Neural cell (in vitro differentiated cells): ENCODE results near the gene TMEM132A. TPM values are rescaled to one million over a fixed set of nuclear protein-coding genes. Genes with fewer than 3 reads are reported as not detected.

Source experiments
- H2AFZ ChIP-seq: fragments of 200-600, 300-800 bp; sonication (generic), shearing (Covaris generic); 2 replicates; pipeline ENCODE4 v1.6.0; 2014; ENCODE audit warnings: low read depth, mild to moderate bottlenecking, antibody characterized with exemption, low read length, moderate library complexity
- H3F3A ChIP-seq: fragments of 200-600 bp; shearing (Covaris generic); 2 replicates; pipeline ENCODE4 v1.6.1; 2016; ENCODE audit warnings: mild to moderate bottlenecking, moderate library complexity, mixed read lengths, antibody characterized with exemption, low read length; ENCODE audit not compliant: insufficient read depth, poor library complexity, severe bottlenecking
- H3K27ac ChIP-seq: fragments of 200-600, 300-800 bp; sonication (generic), shearing (Covaris generic); 2 replicates; pipeline ENCODE4 v1.5.1; 2014; ENCODE audit warnings: mild to moderate bottlenecking, low read length, moderate library complexity
- H3K27me3 ChIP-seq: fragments of 300-800, 200-600 bp; sonication (generic), shearing (Covaris generic); 2 replicates; pipeline ENCODE4 v1.6.0; 2014; ENCODE audit warnings: mild to moderate bottlenecking, low read depth, low read length, moderate library complexity; ENCODE audit not compliant: insufficient read depth
- H3K36me3 ChIP-seq: fragments of 300-800, 200-600 bp; sonication (generic), shearing (Covaris generic); 2 replicates; pipeline ENCODE4 v1.5.1; 2014; ENCODE audit warnings: mild to moderate bottlenecking, antibody characterized with exemption, low read length, moderate library complexity; ENCODE audit not compliant: insufficient read depth
- H3K4me2 ChIP-seq: fragments of 300-800, 200-600 bp; sonication (generic), shearing (Covaris generic); 2 replicates; pipeline ENCODE4 v1.6.0; 2014; ENCODE audit warnings: mild to moderate bottlenecking, low read length
- H3K4me3 ChIP-seq: fragments of 300-800, 200-600 bp; sonication (generic), shearing (Covaris generic); 2 replicates; pipeline ENCODE4 v1.5.1; 2014; ENCODE audit warnings: mild to moderate bottlenecking, low read length, moderate library complexity
- H3K79me2 ChIP-seq: fragments of 200-600 bp; shearing (Covaris generic); replicated peaks from 2 replicates; pipeline ENCODE4 v1.6.0; 2014; ENCODE audit warnings: mild to moderate bottlenecking, low read length, moderate library complexity; ENCODE audit not compliant: insufficient read depth
- H3K9ac ChIP-seq: fragments of 300-800, 200-600 bp; sonication (generic), shearing (Covaris generic); 2 replicates; pipeline ENCODE4 v1.6.1; 2016; ENCODE audit warnings: mild to moderate bottlenecking, low read length, mixed read lengths
- H3K9me2 ChIP-seq: fragments of 200-600 bp; shearing (Covaris generic); 2 replicates; pipeline ENCODE4 v1.6.1; 2016; ENCODE audit warnings: mild to moderate bottlenecking, low read length, mixed read lengths; ENCODE audit not compliant: insufficient read depth
- H3K9me3 ChIP-seq: fragments of 200-600, 300-800 bp; sonication (generic), shearing (Covaris generic); 2 replicates; pipeline ENCODE4 v1.6.1; 2016; ENCODE audit warnings: mild to moderate bottlenecking, mixed run types, low read length, moderate library complexity, mixed read lengths
- H4K20me1 ChIP-seq: fragments of 200-600 bp; shearing (Covaris generic); 2 replicates; pipeline ENCODE4 v1.6.1; 2016; ENCODE audit warnings: mild to moderate bottlenecking, mixed run types; ENCODE audit not compliant: insufficient read depth
- EP300 ChIP-seq: fragments of 450-650 bp; conservative IDR thresholded peaks from 2 replicates; pipeline ENCODE4 v1.6.1; 2014; ENCODE audit warnings: antibody characterized with exemption, mild to moderate bottlenecking, moderate library complexity; ENCODE audit not compliant: poor library complexity, severe bottlenecking
- EZH2 ChIP-seq: fragments of 200-600, 300-800 bp; shearing (Covaris generic), sonication (generic); IDR thresholded peaks from 2 replicates; pipeline ENCODE4 v1.6.1; 2014; ENCODE audit warnings: antibody characterized with exemption, low read length, borderline replicate concordance, mild to moderate bottlenecking; ENCODE audit not compliant: insufficient read depth, poor library complexity, severe bottlenecking
- MXI1 ChIP-seq: fragments of 450-650 bp; conservative IDR thresholded peaks from 2 replicates; pipeline ENCODE4 v1.6.1; 2014; ENCODE audit warnings: antibody characterized with exemption, mild to moderate bottlenecking; ENCODE audit not compliant: poor library complexity, severe bottlenecking
- POLR2AphosphoS5 ChIP-seq: IDR thresholded peaks from 2 replicates; pipeline ENCODE4 v1.6.1; 2012
- RAD21 ChIP-seq: fragments of 450-650 bp; conservative IDR thresholded peaks from 2 replicates; pipeline ENCODE4 v1.6.1; 2014; ENCODE audit warnings: antibody characterized with exemption, mild to moderate bottlenecking, moderate library complexity
- SMC3 ChIP-seq: fragments of 450-650 bp; conservative IDR thresholded peaks from 2 replicates; pipeline ENCODE4 v1.6.1; 2014; ENCODE audit warnings: antibody characterized with exemption, mild to moderate bottlenecking, moderate library complexity; ENCODE audit not compliant: poor library complexity
- TAF1 ChIP-seq: IDR thresholded peaks from 2 replicates; pipeline ENCODE4 v1.6.1; 2012; ENCODE audit warnings: low read depth
- polyA plus RNA-seq: library from polyadenylated mRNA; depleted of rRNA; stranded (reverse); fragments of >200 nt; gene quantifications from 2 replicates; pipeline ENCODE4 v1.2.3, GENCODE V29; 2014
- TF ChIP-seq, protein P1 (sequence below): IDR thresholded peaks from 2 replicates; pipeline ENCODE4 v1.6.1; 2012; ENCODE audit warnings: borderline replicate concordance
- TF ChIP-seq, protein P2 (sequence below): fragments of 450-650 bp; IDR thresholded peaks from 2 replicates; pipeline ENCODE4 v1.5.1; 2014; ENCODE audit warnings: antibody characterized with exemption, mild to moderate bottlenecking, moderate library complexity; ENCODE audit not compliant: poor library complexity, severe bottlenecking

Gene TMEM132A
- polyA plus RNA-seq, 1 donor from 2014 or later = 215 TPM

DNA sequence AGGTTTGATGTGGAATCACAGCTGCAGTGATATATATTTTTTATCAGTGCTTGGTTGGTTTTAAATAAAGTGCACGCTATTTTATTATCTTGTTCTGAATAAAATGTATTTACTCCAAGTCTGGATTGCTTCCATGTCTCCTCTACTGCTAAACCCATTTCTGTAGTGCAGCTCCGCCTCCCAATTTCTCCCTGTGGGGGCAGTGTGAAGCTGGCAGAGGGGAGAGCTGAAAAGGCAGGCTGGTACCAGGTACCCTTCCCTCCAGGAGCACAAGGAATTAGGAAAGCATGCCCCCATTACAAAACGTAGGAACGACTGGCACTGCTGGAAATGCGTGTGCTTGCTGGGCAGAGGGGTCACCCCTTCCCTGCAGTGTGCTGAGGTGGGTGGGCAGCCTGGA, 934 bp upstream of the TMEM132A start:
- Histone ChIP-seq H3K36me3 (no peaks in the 10 kb centered on the region), H4K20me1 (peaks cover 6% of the 10 kb centered on the region), H3K27me3 (no peaks in the 10 kb centered on the region), H3K27ac (no peak overlapping the region), H3K9me3 (no peaks in the 10 kb centered on the region), H3K4me2 (no peak overlapping the region), H2AFZ (no peak overlapping the region), H3K79me2 (peaks cover 41% of the 10 kb centered on the region), H3K9me2 (no peaks in the 10 kb centered on the region), H3K9ac (peak overlapping the region; percentile 96), H3F3A (no peaks in the 10 kb centered on the region), H3K4me3 (peak overlapping the region; percentile 82)
- TF ChIP-seq EP300 (no peak), POLR2AphosphoS5 (no peak), EZH2 (no peak), TAF1 (no peak), RAD21 (no peak), SMC3 (no peak), MXI1 (no peak)
- TF ChIP-seq, protein P1, sequence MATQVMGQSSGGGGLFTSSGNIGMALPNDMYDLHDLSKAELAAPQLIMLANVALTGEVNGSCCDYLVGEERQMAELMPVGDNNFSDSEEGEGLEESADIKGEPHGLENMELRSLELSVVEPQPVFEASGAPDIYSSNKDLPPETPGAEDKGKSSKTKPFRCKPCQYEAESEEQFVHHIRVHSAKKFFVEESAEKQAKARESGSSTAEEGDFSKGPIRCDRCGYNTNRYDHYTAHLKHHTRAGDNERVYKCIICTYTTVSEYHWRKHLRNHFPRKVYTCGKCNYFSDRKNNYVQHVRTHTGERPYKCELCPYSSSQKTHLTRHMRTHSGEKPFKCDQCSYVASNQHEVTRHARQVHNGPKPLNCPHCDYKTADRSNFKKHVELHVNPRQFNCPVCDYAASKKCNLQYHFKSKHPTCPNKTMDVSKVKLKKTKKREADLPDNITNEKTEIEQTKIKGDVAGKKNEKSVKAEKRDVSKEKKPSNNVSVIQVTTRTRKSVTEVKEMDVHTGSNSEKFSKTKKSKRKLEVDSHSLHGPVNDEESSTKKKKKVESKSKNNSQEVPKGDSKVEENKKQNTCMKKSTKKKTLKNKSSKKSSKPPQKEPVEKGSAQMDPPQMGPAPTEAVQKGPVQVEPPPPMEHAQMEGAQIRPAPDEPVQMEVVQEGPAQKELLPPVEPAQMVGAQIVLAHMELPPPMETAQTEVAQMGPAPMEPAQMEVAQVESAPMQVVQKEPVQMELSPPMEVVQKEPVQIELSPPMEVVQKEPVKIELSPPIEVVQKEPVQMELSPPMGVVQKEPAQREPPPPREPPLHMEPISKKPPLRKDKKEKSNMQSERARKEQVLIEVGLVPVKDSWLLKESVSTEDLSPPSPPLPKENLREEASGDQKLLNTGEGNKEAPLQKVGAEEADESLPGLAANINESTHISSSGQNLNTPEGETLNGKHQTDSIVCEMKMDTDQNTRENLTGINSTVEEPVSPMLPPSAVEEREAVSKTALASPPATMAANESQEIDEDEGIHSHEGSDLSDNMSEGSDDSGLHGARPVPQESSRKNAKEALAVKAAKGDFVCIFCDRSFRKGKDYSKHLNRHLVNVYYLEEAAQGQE = no peak
- TF ChIP-seq, protein P2, sequence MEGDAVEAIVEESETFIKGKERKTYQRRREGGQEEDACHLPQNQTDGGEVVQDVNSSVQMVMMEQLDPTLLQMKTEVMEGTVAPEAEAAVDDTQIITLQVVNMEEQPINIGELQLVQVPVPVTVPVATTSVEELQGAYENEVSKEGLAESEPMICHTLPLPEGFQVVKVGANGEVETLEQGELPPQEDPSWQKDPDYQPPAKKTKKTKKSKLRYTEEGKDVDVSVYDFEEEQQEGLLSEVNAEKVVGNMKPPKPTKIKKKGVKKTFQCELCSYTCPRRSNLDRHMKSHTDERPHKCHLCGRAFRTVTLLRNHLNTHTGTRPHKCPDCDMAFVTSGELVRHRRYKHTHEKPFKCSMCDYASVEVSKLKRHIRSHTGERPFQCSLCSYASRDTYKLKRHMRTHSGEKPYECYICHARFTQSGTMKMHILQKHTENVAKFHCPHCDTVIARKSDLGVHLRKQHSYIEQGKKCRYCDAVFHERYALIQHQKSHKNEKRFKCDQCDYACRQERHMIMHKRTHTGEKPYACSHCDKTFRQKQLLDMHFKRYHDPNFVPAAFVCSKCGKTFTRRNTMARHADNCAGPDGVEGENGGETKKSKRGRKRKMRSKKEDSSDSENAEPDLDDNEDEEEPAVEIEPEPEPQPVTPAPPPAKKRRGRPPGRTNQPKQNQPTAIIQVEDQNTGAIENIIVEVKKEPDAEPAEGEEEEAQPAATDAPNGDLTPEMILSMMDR = no peak

DNA sequence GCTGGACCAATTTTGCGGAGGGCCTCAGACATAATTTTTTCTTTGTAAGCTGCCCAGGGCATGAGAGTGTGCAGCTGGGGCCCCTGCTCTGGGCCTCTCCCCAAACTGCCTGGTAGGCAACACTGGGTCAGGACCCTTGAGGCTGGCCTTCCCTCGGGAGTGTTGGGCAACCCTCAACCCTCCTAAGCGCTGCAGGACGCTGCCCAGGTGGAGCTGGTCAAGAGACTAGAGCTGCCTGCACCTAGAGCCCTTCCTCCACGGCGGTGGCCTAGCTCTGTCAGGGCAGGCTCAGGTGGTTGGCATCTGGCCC, 505 bp upstream of the TMEM132A start:
- no peak overlapping the region for H3K27ac ChIP-seq
- peaks cover 6% of the 10 kb centered on the region for H4K20me1 ChIP-seq
- peak overlapping the region; percentile 82 for H3K4me3 ChIP-seq
- H3K4me2 ChIP-seq = peak overlapping the region; percentile 68
- no peaks in the 10 kb centered on the region for H3K9me2 ChIP-seq
- no peaks in the 10 kb centered on the region for H3K9me3 ChIP-seq
- no peaks in the 10 kb centered on the region for H3F3A ChIP-seq
- H3K9ac ChIP-seq = peak overlapping the region; percentile 96
- peaks cover 40% of the 10 kb centered on the region for H3K79me2 ChIP-seq
- H3K27me3 ChIP-seq = no peaks in the 10 kb centered on the region
- no peak overlapping the region for H2AFZ ChIP-seq
- TF ChIP-seq, protein P2 = no peak
- TF ChIP-seq EP300 (no peak), RAD21 (no peak), EZH2 (no peak), SMC3 (no peak), MXI1 (no peak), POLR2AphosphoS5 (no peak), TAF1 (no peak)
- TF ChIP-seq, protein P1 = no peak
- H3K36me3 ChIP-seq = no peaks in the 10 kb centered on the region
